IMR-90 (cell line): ENCODE data around the gene CDC42EP4. TPM values are rescaled to one million over a fixed set of nuclear protein-coding genes. Genes with fewer than 3 reads are reported as not detected.

Experiments
- ATAC-seq: fragments of 200-7000 bp; cut with Tn5 transposase; 2 replicates; pipeline ENCODE4 v1.9.1; 2020; ENCODE audit warnings: low read depth, mild to moderate bottlenecking, moderate library complexity
- BruUV-seq: library from RNA; stranded (reverse); fragments of 400-500 nt; replicated peaks from 2 replicates; lab custom pipeline; 2021; lab: Mats Ljungman, UMichigan
- CTCF ChIA-PET: fragments of 300-600 bp; formaldehyde crosslinking; extraction: SDS; loops from one replicate; lab custom pipeline; 2021; ENCODE audit warnings: antibody characterized with exemption; lab: Yijun Ruan, JAX
- POLR2A ChIA-PET: fragments of 300-600 bp; sonication (Branson Sonifier 250); formaldehyde crosslinking; loops from one replicate; lab custom pipeline; 2022; ENCODE audit warnings: antibody characterized with exemption; ENCODE audit not compliant: unreplicated experiment; lab: Charles Lee
- DNase-seq: peaks from one replicate; pipeline ENCODE4 v3.0.0; 2013
- H2AFZ ChIP-seq: replicated peaks from 2 replicates; pipeline ENCODE3; 2013; ENCODE audit warnings: low read length, mild to moderate bottlenecking; ENCODE audit not compliant: poor library complexity
- H2AK5ac ChIP-seq: 2 replicates; pipeline ENCODE4 v1.6.1; 2013; ENCODE audit warnings: low read depth, low read length, inconsistent platforms
- H2AK9ac ChIP-seq: replicated peaks from 2 replicates; pipeline ENCODE3; 2013; ENCODE audit warnings: mild to moderate bottlenecking, low read depth, low read length, moderate library complexity; ENCODE audit not compliant: poor library complexity
- H2BK120ac ChIP-seq: 2 replicates; pipeline ENCODE4 v1.6.1; 2013; ENCODE audit warnings: low read depth, low read length, inconsistent platforms
- H2BK15ac ChIP-seq: 3 replicates; pipeline ENCODE4 v1.6.1; 2013; ENCODE audit warnings: low read depth, low read length, inconsistent platforms
- H2BK20ac ChIP-seq: 2 replicates; pipeline ENCODE4 v1.6.1; 2013; ENCODE audit warnings: low read depth, mild to moderate bottlenecking, inconsistent platforms, low read length, moderate library complexity
- H2BK5ac ChIP-seq: 2 replicates; pipeline ENCODE4 v1.6.1; 2013; ENCODE audit warnings: mild to moderate bottlenecking, low read depth, low read length, inconsistent platforms; ENCODE audit not compliant: poor library complexity, severe bottlenecking
- H3K14ac ChIP-seq: replicated peaks from 2 replicates; pipeline ENCODE4 v1.6.1; 2013; ENCODE audit warnings: low read depth, low read length, inconsistent platforms
- H3K18ac ChIP-seq: 2 replicates; pipeline ENCODE4 v1.6.1; 2013; ENCODE audit warnings: low read depth, low read length, control low read depth
- H3K23ac ChIP-seq: 2 replicates; pipeline ENCODE4 v1.6.1; 2013; ENCODE audit warnings: low read depth, low read length, inconsistent platforms
- H3K27ac ChIP-seq: 2 replicates; pipeline ENCODE4 v1.5.1; 2013; ENCODE audit warnings: mild to moderate bottlenecking, control low read depth, low read length; ENCODE audit not compliant: insufficient read depth
- H3K27me3 ChIP-seq: 2 replicates; pipeline ENCODE4 v1.6.1; 2013; ENCODE audit warnings: low read length; ENCODE audit not compliant: control insufficient read depth, insufficient read depth
- H3K36me3 ChIP-seq: 2 replicates; pipeline ENCODE4 v1.6.1; 2013; ENCODE audit warnings: low read length, mixed read lengths; ENCODE audit not compliant: control insufficient read depth, insufficient read depth
- H3K4ac ChIP-seq: 2 replicates; pipeline ENCODE4 v1.6.1; 2013; ENCODE audit warnings: low read depth, low read length, inconsistent platforms
- H3K4me1 ChIP-seq: 2 replicates; pipeline ENCODE4 v1.6.1; 2013; ENCODE audit warnings: low read length, mixed read lengths; ENCODE audit not compliant: control insufficient read depth, insufficient read depth
- H3K4me2 ChIP-seq: 2 replicates; pipeline ENCODE4 v1.6.1; 2013; ENCODE audit warnings: low read depth, mild to moderate bottlenecking, control low read depth, low read length, moderate library complexity
- H3K4me3 ChIP-seq: 2 replicates; pipeline ENCODE4 v1.5.1; 2013; ENCODE audit warnings: low read depth, mild to moderate bottlenecking, control low read depth, low read length, moderate library complexity; ENCODE audit not compliant: insufficient read depth
- H3K56ac ChIP-seq: 2 replicates; pipeline ENCODE4 v1.6.1; 2013; ENCODE audit warnings: low read length, inconsistent platforms; ENCODE audit not compliant: insufficient read depth; ENCODE audit errors: extremely low read depth
- H3K79me1 ChIP-seq, 2 experiments: 2 replicates each; pipeline ENCODE4 v1.6.1; 2013; ENCODE audit warnings: low read length in 2 of 2, inconsistent platforms in 1 of 2, low read depth in 1 of 2
- H3K9ac ChIP-seq: 2 replicates; pipeline ENCODE4 v1.6.1; 2013; ENCODE audit warnings: low read depth, low read length, control low read depth
- H3K9me1 ChIP-seq: 2 replicates; pipeline ENCODE4 v1.6.1; 2013; ENCODE audit warnings: low read length, inconsistent platforms; ENCODE audit not compliant: insufficient read depth
- H3K9me3 ChIP-seq: 2 replicates; pipeline ENCODE4 v1.6.1; 2013; ENCODE audit warnings: low read length; ENCODE audit not compliant: control insufficient read depth, insufficient read depth
- H4K20me1 ChIP-seq: 2 replicates; pipeline ENCODE4 v1.6.1; 2013; ENCODE audit warnings: low read length, inconsistent platforms; ENCODE audit not compliant: insufficient read depth
- H4K5ac ChIP-seq: 2 replicates; pipeline ENCODE4 v1.6.1; 2013; ENCODE audit warnings: mild to moderate bottlenecking, low read depth, low read length, control low read depth
- H4K8ac ChIP-seq, 2 experiments: 2 replicates each; pipeline ENCODE4 v1.6.1; 2013; ENCODE audit warnings: low read depth in 2 of 2, low read length in 2 of 2, control low read depth in 1 of 2, inconsistent platforms in 1 of 2
- H4K91ac ChIP-seq: 2 replicates; pipeline ENCODE4 v1.6.1; 2013; ENCODE audit warnings: low read depth, low read length, inconsistent platforms; ENCODE audit not compliant: insufficient read depth
- BHLHE40 ChIP-seq: fragments of 150-350 bp; IDR thresholded peaks from 2 replicates; pipeline ENCODE4 v1.6.1; 2016; ENCODE audit warnings: mild to moderate bottlenecking, low read depth, low read length
- CEBPB ChIP-seq: IDR thresholded peaks from 2 replicates; pipeline ENCODE4 v1.6.1; 2012; ENCODE audit warnings: low read depth, low read length, improper control_type of control experiment
- MAFK ChIP-seq: IDR thresholded peaks from 2 replicates; pipeline ENCODE4 v1.6.1; 2012; ENCODE audit warnings: low read depth, low read length, improper control_type of control experiment
- MXI1 ChIP-seq: IDR thresholded peaks from 2 replicates; pipeline ENCODE4 v1.6.1; 2012; ENCODE audit warnings: low read depth, mild to moderate bottlenecking, low read length, moderate library complexity, borderline replicate concordance
- NFE2L2 ChIP-seq: fragments of 150-350 bp; IDR thresholded peaks from 2 replicates; pipeline ENCODE4 v1.6.1; 2016; ENCODE audit warnings: low read depth, mild to moderate bottlenecking, low read length
- POLR2A ChIP-seq: IDR thresholded peaks from 2 replicates; pipeline ENCODE4 v1.6.1; 2012; ENCODE audit warnings: mild to moderate bottlenecking, low read depth, low read length
- RCOR1 ChIP-seq: IDR thresholded peaks from 2 replicates; pipeline ENCODE4 v1.6.1; 2012; ENCODE audit warnings: mild to moderate bottlenecking, low read length, improper control_type of control experiment; ENCODE audit not compliant: insufficient replicate concordance
- RFX5 ChIP-seq: IDR thresholded peaks from 2 replicates; pipeline ENCODE4 v1.8.0; 2012; ENCODE audit warnings: low read depth, mild to moderate bottlenecking, low read length, moderate library complexity
- WGBS, 2 experiments: methylation state at CpG; one replicate each; pipeline versions ENCODE4 v1.1.5 to v1.1.7; 2013; ENCODE audit warnings: missing lambda C conversion rate in 2 of 2; ENCODE audit not compliant: insufficient read length in 1 of 2; ENCODE audit errors: extremely low coverage in 2 of 2; 5-methylcytosine and 5-hydroxymethylcytosine counted together
- dilution Hi-C: fragments of 300-500 bp; cut with HindIII; formaldehyde crosslinking; loops from one replicate; pipeline ENCODE4 v1.14.3; 2018; ENCODE audit warnings: low sequenced_read_pairs; ENCODE audit not compliant: unreplicated experiment
- in situ Hi-C: fragments of 300-500 bp; cut with MboI; formaldehyde crosslinking; loops from 3 replicates; pipeline ENCODE4 v1.14.3; 2019; ENCODE audit warnings: low sequenced_read_pairs, inconsistent platforms, mixed read lengths
- intact Hi-C: fragments of 100-400 bp; cut with micrococcal nuclease; formaldehyde crosslinking; loops from 2 replicates; pipeline ENCODE4 v1.10.0; 2022
- polyA plus RNA-seq, 3 experiments: library from polyadenylated mRNA; depleted of rRNA; stranded (reverse); fragments of >200 nt; gene quantifications; 2 replicates each; pipeline ENCODE4 v1.2.3, GENCODE V29; 2012; ENCODE audit warnings: low replicate concordance in 1 of 3
- total RNA-seq: library from RNA; depleted of rRNA; stranded (reverse); fragments of >200 nt; gene quantifications from 2 replicates; pipeline ENCODE4 v1.2.3, GENCODE V29; 2012
- TF ChIP-seq, protein P1 (sequence below): fragments of 150-350 bp; IDR thresholded peaks from 2 replicates; pipeline ENCODE4 v1.6.1; 2017; ENCODE audit warnings: mild to moderate bottlenecking, antibody characterized with exemption, low read length, low read depth
- TF ChIP-seq, protein P2 (sequence below): conservative IDR thresholded peaks from 2 replicates; pipeline ENCODE4 v1.5.1; 2012; ENCODE audit warnings: mild to moderate bottlenecking, low read depth, low read length, improper control_type of control experiment

CDC42EP4 gene
- total and polyA plus RNA-seq, 2 of the 4 experiments (the other 2 are of a cell fraction), result 14.3 to 25.8 TPM

DNA sequence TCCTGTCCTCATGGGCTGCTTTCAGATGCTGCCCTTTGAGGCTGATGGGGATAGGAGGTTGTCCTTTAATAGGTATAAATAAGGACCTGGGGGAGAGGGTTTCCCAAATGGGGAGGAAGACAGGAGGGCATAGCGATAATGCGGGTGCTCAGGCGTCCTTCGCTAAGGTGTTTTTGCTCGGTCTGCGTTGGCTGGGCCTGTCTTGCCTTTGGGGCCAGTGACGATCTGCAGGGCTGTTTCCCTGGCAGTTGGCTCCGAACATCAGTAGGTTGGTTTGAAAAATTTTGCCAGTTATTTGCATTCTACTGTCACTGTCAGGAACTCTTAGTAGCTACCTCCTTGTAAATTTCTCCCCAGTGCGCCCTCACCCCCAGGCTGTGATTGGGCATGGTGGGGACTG lies 37.8 kb upstream of the CDC42EP4 start:
- Histone ChIP-seq H2AK5ac (no peak overlapping the region), H2AFZ (peak overlapping the region; percentile 56), H3K27me3 (no peaks in the 10 kb centered on the region), H3K23ac (no peak overlapping the region), H2AK9ac (peak overlapping the region; percentile 13), H3K18ac (no peak overlapping the region), H2BK120ac (no peak overlapping the region), H3K4me2 (no peak overlapping the region), H3K9me1 (peaks cover 6% of the 10 kb centered on the region; the same call in 1 of the 2 replicates), H3K14ac (no peak overlapping the region), H2BK15ac (no peak overlapping the region), H4K91ac (no peak overlapping the region), H3K4ac (no peak overlapping the region), H3K4me1 (peaks cover 5% of the 10 kb centered on the region; the same call in 1 of the 2 replicates), H4K8ac (no peak overlapping the region), H3K27ac (no peak overlapping the region), H3K9me3 (no peaks in the 10 kb centered on the region), H3K79me1 (no peaks in the 10 kb centered on the region), H2BK5ac (no peak overlapping the region), H4K20me1 (no peaks in the 10 kb centered on the region; the same call in 1 of the 2 replicates), H3K9ac (no peak overlapping the region), H3K36me3 (no peaks in the 10 kb centered on the region), H2BK20ac (no peak overlapping the region), H3K56ac (no peak overlapping the region), H3K4me3 (no peak overlapping the region), H4K5ac (no peak overlapping the region)
- DNase-seq (no peak), ATAC-seq (no peak)
- ChIA-PET CTCF (interaction anchor here (1.0 kb wide), 1 partner anchor 39 kb away, joined by 3 read pairs; no protein-coding TSS in a partner anchor), POLR2A (no interaction called here)
- TF ChIP-seq POLR2A (no peak), MXI1 (no peak), NFE2L2 (no peak), MAFK (no peak), RCOR1 (no peak), RFX5 (no peak), BHLHE40 (no peak), CEBPB (no peak)
- TF ChIP-seq, protein P1, sequence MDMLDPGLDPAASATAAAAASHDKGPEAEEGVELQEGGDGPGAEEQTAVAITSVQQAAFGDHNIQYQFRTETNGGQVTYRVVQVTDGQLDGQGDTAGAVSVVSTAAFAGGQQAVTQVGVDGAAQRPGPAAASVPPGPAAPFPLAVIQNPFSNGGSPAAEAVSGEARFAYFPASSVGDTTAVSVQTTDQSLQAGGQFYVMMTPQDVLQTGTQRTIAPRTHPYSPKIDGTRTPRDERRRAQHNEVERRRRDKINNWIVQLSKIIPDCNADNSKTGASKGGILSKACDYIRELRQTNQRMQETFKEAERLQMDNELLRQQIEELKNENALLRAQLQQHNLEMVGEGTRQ, result no peak
- TF ChIP-seq, protein P2, sequence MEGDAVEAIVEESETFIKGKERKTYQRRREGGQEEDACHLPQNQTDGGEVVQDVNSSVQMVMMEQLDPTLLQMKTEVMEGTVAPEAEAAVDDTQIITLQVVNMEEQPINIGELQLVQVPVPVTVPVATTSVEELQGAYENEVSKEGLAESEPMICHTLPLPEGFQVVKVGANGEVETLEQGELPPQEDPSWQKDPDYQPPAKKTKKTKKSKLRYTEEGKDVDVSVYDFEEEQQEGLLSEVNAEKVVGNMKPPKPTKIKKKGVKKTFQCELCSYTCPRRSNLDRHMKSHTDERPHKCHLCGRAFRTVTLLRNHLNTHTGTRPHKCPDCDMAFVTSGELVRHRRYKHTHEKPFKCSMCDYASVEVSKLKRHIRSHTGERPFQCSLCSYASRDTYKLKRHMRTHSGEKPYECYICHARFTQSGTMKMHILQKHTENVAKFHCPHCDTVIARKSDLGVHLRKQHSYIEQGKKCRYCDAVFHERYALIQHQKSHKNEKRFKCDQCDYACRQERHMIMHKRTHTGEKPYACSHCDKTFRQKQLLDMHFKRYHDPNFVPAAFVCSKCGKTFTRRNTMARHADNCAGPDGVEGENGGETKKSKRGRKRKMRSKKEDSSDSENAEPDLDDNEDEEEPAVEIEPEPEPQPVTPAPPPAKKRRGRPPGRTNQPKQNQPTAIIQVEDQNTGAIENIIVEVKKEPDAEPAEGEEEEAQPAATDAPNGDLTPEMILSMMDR, result no peak
- no TSS peak for BruUV-seq
- no CpG with 5 or more reads among the region's 9 CpGs for WGBS, 2 experiments
- dilution Hi-C loops, result no loop called here
- in situ Hi-C loops, result loop anchor here (25.0 kb wide), 1 partner anchor 762 kb away; no protein-coding TSS in a partner anchor
- intact Hi-C loops, result no loop called here
